Mucosa of rectum (tissue), 2 donors: ENCODE measurements around the gene DNAH12.
"Not testable (repeated sequence)": the region's sequence is repeated elsewhere in the genome, so short reads cannot be mapped to it uniquely, and the experiment has no call there.

ENCODE experiments used
- H3K27ac ChIP-seq, 2 donors: one replicate each; pipeline ENCODE4 v1.7.0; 2013; ENCODE audit warnings: inconsistent platforms in 2 of 2, low read depth in 2 of 2, low read length in 2 of 2
- H3K27me3 ChIP-seq, 2 donors: one replicate each; pipeline ENCODE4 v1.7.0; 2013; ENCODE audit warnings: low read length in 2 of 2; ENCODE audit not compliant: control insufficient read depth in 2 of 2, insufficient read depth in 2 of 2
- H3K36me3 ChIP-seq, 2 donors: one replicate each; pipeline ENCODE4 v1.7.0; 2013; ENCODE audit warnings: low read length in 2 of 2; ENCODE audit not compliant: control insufficient read depth in 2 of 2, insufficient read depth in 2 of 2
- H3K4me1 ChIP-seq, 2 donors: one replicate each; pipeline ENCODE4 v1.7.0; 2013; ENCODE audit warnings: low read length in 2 of 2, mild to moderate bottlenecking in 1 of 2; ENCODE audit not compliant: control insufficient read depth in 2 of 2, insufficient read depth in 2 of 2
- H3K4me3 ChIP-seq, 2 donors: one replicate each; pipeline ENCODE4 v1.7.0; 2013; ENCODE audit warnings: low read length in 2 of 2
- H3K9ac ChIP-seq, 2 donors: one replicate each; pipeline ENCODE4 v1.7.0; 2013; ENCODE audit warnings: low read length in 2 of 2, low read depth in 1 of 2, mild to moderate bottlenecking in 1 of 2
- H3K9me3 ChIP-seq, 2 donors: one replicate each; pipeline ENCODE4 v1.7.0; 2013; ENCODE audit warnings: low read length in 2 of 2; ENCODE audit not compliant: control insufficient read depth in 2 of 2
- donor health status: healthy.
- donor health status: Normal muscosa, but diverticular disease.

DNAH12 gene

DNA sequence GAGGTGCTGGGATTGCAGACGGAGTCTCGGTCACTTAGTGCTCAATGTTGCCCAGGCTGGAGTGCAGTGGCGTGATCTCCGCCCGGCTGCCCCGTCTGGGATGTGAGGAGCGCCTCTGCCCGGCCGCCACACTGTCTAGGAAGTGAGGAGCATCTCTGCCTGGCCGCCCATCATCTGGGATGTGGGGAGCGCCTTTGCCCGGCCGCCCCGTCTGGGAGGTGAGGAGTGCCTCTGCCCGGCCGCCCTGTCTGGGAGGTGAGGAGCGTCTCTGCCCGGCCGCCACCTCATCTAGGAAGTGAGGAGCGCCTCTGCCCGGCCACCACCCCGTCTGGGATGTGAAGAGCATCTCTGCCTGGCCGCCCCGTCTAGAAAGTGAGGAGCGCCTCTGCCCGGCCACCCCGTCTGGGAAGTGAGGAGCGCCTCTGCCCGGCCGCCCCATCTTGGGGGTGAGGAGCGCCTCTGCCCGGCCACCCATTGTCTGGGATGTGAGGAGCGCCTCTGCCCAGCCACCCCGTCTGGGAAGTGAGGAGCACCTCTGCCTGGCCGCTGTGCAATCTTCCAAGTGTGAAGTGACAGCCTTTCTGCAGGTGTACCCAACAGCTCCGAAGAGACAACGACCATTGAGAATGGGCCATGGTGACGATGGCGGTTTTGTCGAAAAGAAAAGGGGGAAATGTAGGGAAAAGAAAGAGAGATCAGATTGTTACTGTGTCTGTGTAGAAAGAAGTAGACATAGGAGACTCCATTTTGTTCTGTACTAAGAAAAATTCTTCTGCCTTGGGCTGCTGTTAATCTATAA, 205.7 kb downstream of the DNAH12 start:
- not testable (repeated sequence) for H3K27me3 ChIP-seq, H3K9ac ChIP-seq, H3K4me1 ChIP-seq, H3K27ac ChIP-seq, H3K9me3 ChIP-seq, H3K36me3 ChIP-seq, H3K4me3 ChIP-seq

DNA sequence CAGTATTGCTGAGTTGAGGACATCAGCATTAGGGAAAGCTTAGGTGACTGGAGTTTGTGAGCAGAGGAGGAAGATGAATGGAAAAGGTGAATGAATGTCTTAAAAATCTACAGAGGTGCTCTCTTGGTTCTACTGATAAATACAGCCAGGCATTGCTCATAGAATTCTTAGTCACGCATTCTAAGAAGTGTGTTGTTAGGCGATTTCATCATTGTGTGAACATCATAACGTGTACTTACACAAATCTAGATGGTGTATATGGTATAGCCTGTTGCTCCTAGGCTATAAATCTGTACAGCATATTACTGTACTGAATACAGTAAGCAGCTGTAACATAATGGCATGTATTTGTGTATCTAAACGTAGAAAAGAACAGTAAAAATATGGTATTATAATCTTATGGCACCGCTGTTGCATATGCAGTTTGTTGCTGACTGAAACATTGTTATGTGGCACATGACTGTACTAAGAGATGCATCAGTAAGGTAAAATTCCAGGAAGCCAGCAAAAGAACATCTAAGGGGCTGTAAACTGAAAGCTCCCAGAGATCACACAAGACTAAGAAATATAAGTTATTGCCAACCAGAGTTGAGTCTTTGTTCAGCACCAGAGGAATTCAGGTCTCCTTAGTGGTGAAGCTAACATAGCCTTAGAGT, 208.7 kb downstream of the DNAH12 start:
- no peaks in the 10 kb centered on the region for H3K4me1 ChIP-seq
- H3K9ac ChIP-seq = no peak overlapping the region
- no peaks in the 10 kb centered on the region for H3K9me3 ChIP-seq
- H3K27ac ChIP-seq = no peak overlapping the region
- H3K4me3 ChIP-seq = no peak overlapping the region
- peaks cover 0 to 3% of the 10 kb centered on the region in 2 donors for H3K27me3 ChIP-seq
- H3K36me3 ChIP-seq = no peaks in the 10 kb centered on the region

DNA sequence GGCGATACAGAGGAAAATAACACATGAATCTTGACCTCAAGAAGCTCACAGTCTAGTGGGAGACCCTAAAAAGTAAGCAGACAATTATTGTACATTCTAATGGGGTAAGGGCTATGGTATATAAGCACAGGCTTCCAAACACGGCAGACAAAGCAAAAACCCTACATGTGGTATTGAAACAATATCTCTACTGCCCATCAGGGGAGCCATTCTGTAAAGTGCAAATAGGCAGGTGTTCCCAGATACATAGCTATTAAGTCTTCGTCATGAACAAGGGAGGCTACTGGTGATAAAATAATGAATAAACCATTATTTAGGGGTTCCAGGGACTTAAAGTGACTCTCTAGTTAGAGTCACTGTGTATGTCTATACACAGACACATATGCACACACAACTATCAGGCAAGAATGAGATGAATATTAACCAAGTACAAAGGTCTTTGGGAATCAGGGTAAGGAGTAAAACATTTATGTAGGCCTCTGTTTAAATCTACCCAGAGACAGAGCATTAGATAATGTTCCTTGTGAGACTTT, 213.0 kb downstream of the DNAH12 start:
- Histone ChIP-seq H3K36me3 (no peaks in the 10 kb centered on the region), H3K9me3 (no peaks in the 10 kb centered on the region), H3K9ac (no peak overlapping the region), H3K4me1 (no peaks in the 10 kb centered on the region), H3K4me3 (no peak overlapping the region), H3K27me3 (no peaks in the 10 kb centered on the region), H3K27ac (no peak overlapping the region)

DNA sequence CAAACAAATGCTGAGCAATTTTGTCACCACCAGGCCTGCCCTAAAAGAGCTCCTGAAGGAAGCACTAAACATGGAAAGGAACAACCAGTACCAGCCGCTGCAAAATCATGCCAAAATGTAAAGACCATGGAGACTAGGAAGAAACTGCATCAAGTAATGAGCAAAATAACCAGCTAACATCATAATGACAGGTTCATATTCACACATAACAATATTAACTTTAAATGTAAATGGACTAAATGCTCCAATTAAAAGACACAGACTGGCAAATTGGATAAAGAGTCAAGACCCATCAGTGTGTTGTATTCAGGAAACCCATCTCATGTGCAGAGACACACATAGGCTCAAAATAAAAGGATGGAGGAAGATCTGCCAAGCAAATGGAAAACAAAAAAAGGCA, 217.6 kb downstream of the DNAH12 start:
- H3K27me3 ChIP-seq, H3K9ac ChIP-seq, H3K27ac ChIP-seq, H3K9me3 ChIP-seq, H3K36me3 ChIP-seq, H3K4me3 ChIP-seq, H3K4me1 ChIP-seq: not testable (repeated sequence)

DNA sequence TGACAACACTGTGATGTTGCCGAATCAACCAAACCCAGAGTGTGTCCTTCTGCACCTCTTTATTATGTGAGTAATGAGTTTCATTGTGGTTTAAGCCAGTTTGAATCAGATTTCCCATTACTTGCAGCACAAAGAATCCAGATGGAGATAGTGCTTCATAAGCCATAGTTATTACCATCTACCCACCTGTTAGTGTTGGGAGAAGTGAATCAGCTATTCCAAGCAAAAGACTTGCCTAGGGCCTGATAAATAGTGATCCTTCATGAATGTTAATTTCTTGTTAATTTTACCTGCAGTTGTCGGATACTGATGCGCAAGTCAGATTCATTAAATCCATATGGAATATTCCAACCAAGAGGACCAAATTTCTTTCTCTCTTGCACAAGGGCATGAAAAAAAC, 229.9 kb downstream of the DNAH12 start:
- no peaks in the 10 kb centered on the region for H3K4me1 ChIP-seq
- no peaks in the 10 kb centered on the region for H3K9me3 ChIP-seq
- no peaks in the 10 kb centered on the region for H3K36me3 ChIP-seq
- no peak overlapping the region for H3K27ac ChIP-seq
- no peak overlapping the region for H3K4me3 ChIP-seq
- no peaks in the 10 kb centered on the region for H3K27me3 ChIP-seq
- H3K9ac ChIP-seq = no peak overlapping the region

DNA sequence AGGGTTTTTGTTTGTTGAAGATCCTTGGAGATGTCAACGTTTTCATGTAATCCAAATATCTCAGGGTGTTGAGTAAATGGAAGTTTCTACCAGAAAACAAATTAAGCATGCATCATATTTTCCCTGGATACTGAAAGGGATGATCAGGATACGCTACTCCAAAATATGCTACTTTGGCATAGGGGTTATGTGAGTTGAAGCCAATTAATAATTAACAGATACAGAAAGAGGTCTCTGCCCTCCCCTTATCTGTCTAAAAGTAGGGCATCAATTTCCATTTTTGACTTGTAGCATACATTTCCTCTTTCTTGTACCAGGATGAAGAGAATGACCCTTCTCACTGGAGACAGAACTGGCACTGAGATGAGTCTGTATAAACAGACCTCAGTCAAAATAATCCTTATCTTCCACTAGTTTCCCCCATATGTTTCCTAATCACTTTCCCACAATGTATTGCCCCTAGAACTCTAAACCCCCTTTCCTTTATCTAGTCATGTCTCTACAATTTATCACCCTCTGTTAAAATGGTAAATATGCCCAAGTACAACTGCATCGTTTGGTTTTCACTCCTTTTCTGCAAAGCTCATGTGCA, 234.3 kb downstream of the DNAH12 start:
- no peak overlapping the region for H3K4me3 ChIP-seq
- no peak overlapping the region for H3K27ac ChIP-seq
- no peaks in the 10 kb centered on the region for H3K4me1 ChIP-seq
- no peaks in the 10 kb centered on the region for H3K27me3 ChIP-seq
- H3K9ac ChIP-seq = no peak overlapping the region
- no peaks in the 10 kb centered on the region for H3K36me3 ChIP-seq
- H3K9me3 ChIP-seq = no peaks in the 10 kb centered on the region

DNA sequence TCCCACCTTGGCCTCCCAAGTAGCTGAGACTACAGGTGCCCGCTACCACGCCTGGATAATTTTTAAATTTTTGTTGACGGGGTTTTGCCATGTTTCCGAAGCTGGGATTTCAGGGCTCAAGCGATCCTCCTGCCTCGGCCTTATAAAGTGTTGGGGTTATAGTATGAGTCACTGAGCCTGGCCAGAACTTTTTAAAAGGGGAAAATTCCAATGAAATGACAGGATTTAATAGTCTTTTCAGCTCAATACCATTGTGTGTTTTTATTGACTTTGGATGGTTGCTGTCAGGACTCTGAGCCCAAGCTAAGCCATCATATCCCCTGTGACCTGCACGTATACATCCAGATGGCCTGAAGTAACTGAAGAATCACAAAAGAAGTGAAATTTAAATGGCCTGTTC, 240.6 kb downstream of the DNAH12 start:
- H3K4me3 ChIP-seq, H3K4me1 ChIP-seq, H3K27me3 ChIP-seq, H3K27ac ChIP-seq, H3K36me3 ChIP-seq, H3K9me3 ChIP-seq, H3K9ac ChIP-seq: not testable (repeated sequence)

DNA sequence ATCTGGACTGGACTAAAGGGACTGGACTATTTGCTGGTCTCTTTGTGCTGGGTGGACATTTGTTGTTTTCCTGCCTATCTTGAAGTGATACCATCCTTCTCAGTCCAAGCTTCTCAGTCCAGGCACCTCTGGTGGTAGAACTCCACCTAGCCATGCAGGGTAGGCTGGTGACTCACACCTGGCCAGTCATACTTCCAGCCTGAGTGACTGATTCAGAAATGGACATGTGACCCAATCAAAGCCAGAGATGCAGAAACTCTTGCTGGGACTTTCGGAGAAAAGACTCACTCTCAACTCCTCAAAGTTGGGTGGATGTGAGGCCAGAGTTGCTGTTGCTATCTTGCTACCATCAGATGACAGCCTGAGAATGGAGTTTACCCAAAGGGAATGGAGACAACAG, 246.1 kb downstream of the DNAH12 start:
- H3K9ac ChIP-seq = no peak overlapping the region
- H3K4me3 ChIP-seq = no peak overlapping the region
- H3K9me3 ChIP-seq = no peaks in the 10 kb centered on the region
- H3K36me3 ChIP-seq = no peaks in the 10 kb centered on the region
- no peak overlapping the region for H3K27ac ChIP-seq
- H3K27me3 ChIP-seq = no peaks in the 10 kb centered on the region
- H3K4me1 ChIP-seq = no peaks in the 10 kb centered on the region

DNA sequence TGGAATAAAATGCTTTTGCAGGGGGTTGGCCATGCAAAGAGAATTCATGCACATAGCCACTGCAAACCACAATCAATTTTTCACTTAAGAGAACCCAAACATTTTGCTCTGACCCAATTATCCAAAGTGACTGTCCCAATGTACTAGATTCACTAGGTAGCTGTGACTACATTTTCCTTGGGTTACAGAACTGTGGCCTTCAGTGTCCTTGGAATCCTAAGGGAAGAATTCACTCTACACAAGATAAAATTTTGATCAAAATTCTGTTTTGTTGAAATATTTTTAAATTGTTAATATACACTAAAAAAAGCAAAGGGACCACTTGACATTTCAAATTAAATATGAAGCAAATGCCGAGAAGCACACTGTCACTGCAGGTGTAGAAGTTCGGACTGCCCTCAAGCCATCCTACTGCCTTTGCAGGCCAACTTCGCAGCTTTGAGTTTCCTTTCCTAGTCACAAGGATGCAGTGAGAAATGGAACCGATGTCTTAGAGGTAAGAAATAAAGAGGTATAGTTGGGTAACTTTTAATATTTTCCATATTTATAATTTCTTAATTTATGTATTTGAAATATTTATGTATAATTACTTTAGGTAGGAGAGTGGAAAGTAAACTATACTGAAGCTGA, 251.1 kb downstream of the DNAH12 start:
- Histone ChIP-seq H3K9ac (no peak overlapping the region), H3K27ac (no peak overlapping the region), H3K27me3 (no peaks in the 10 kb centered on the region), H3K4me1 (no peaks in the 10 kb centered on the region), H3K9me3 (no peaks in the 10 kb centered on the region), H3K36me3 (no peaks in the 10 kb centered on the region), H3K4me3 (no peak overlapping the region)
